ENCODE measurements around the gene SORD. TPM values are rescaled to one million over a fixed set of nuclear protein-coding genes. Genes with fewer than 3 reads are reported as not detected.

SORD gene
- total and polyA plus RNA-seq, 2 donors (not counting 3 experiments of a cell fraction or from before 2014, with no cell fraction given): 16.6 to 31.8 TPM

- no peak overlapping the region for H3K4me3 ChIP-seq (replicated peaks in 1 of 3; ENCODE audit: insufficient read depth in 1 of 3, low read depth in 1 of 3, low read length in 3 of 3)
- H4K20me1 ChIP-seq (replicated peaks; ENCODE audit: control insufficient read depth, extremely low read depth, insufficient read depth, low read length): no peaks in the 10 kb centered on the region
- H3K27me3 ChIP-seq (ENCODE audit: control insufficient read depth in 2 of 2, insufficient read depth in 2 of 2, low read length in 2 of 2): peaks cover 61% of the 10 kb centered on the region in 2 experiments
- TF ChIP-seq POLR2AphosphoS5 (IDR thresholded peaks at IDR 0.05; ENCODE audit: insufficient read depth, low read depth, low read length): no peak
- TF ChIP-seq, protein P1, sequence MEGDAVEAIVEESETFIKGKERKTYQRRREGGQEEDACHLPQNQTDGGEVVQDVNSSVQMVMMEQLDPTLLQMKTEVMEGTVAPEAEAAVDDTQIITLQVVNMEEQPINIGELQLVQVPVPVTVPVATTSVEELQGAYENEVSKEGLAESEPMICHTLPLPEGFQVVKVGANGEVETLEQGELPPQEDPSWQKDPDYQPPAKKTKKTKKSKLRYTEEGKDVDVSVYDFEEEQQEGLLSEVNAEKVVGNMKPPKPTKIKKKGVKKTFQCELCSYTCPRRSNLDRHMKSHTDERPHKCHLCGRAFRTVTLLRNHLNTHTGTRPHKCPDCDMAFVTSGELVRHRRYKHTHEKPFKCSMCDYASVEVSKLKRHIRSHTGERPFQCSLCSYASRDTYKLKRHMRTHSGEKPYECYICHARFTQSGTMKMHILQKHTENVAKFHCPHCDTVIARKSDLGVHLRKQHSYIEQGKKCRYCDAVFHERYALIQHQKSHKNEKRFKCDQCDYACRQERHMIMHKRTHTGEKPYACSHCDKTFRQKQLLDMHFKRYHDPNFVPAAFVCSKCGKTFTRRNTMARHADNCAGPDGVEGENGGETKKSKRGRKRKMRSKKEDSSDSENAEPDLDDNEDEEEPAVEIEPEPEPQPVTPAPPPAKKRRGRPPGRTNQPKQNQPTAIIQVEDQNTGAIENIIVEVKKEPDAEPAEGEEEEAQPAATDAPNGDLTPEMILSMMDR (IDR thresholded peaks at IDR 0.05; ENCODE audit: extremely low read depth in 1 of 2, insufficient read depth in 1 of 2, low read depth in 1 of 2, low read length in 2 of 2): no peak
- TF ChIP-seq EZH2 (IDR thresholded peaks at IDR 0.05; ENCODE audit: borderline replicate concordance, low read depth, low read length, severe bottlenecking): peak; percentile 91
- H3K9me3 ChIP-seq (replicated peaks; ENCODE audit: control insufficient read depth, insufficient read depth, low read length): no peaks in the 10 kb centered on the region
- H3K4me2 ChIP-seq (ENCODE audit: insufficient read depth, low read length): no peak overlapping the region
- no peaks in the 10 kb centered on the region for H3K9me1 ChIP-seq (replicated peaks; ENCODE audit: control insufficient read depth, extremely low read depth, insufficient read depth, low read length)
- no peaks in the 10 kb centered on the region for H3K36me3 ChIP-seq (ENCODE audit: control insufficient read depth in 2 of 2, extremely low read depth in 1 of 2, insufficient read depth in 2 of 2, low read length in 2 of 2)
- ChIA-PET CTCF (interaction anchor here (1.2 to 3.0 kb wide), 4 partner anchors 9 to 148 kb away, joined by 4 to 45 read pairs (median 9); no protein-coding TSS in a partner anchor), POLR2A (no interaction called here)
- no peak overlapping the region for H3K9ac ChIP-seq (replicated peaks; ENCODE audit: extremely low read depth, insufficient read depth, low read length)
- H3K4me1 ChIP-seq (ENCODE audit: control insufficient read depth, extremely low read depth, insufficient read depth, low read length): peaks cover 4% of the 10 kb centered on the region
- no TSS peak for BruUV-seq (replicated peaks)
- DNase-seq (ENCODE audit: low read depth, low spot score) (no peak), FAIRE-seq (no peak)
- H3K79me2 ChIP-seq (ENCODE audit: control insufficient read depth, insufficient read depth, low read length): no peaks in the 10 kb centered on the region
- H2AFZ ChIP-seq (ENCODE audit: low read depth, low read length): no peak overlapping the region
- intact Hi-C loops (cut with micrococcal nuclease) (loop anchor here (5.0 kb wide), 3 partner anchors 79 to 264 kb away; no protein-coding TSS in a partner anchor), dilution Hi-C loops (cut with MboI; ENCODE audit: extremely low pct_ligation_motif_present, low sequenced_read_pairs) (no loop called here)
- H3K27ac ChIP-seq (ENCODE audit: insufficient read depth, low read depth, low read length): no peak overlapping the region
Measured at GRCh38 chr15:45116482-45117307, 93.7 kb downstream of the SORD start.

Measured in endothelial cell of umbilical vein (primary cell).